Breast epithelium (tissue), 3 donors: ENCODE measurements around the gene MAGIX.
"Not testable (repeated sequence)": the region's sequence is repeated elsewhere in the genome, so short reads cannot be mapped to it uniquely, and the experiment has no call there.

Experiments
- CTCF ChIP-seq, 3 donors: fragments of 450-650 bp; IDR thresholded peaks; one replicate each; pipeline ENCODE4 v1.5.1; 2016 to 2017; ENCODE audit warnings: antibody characterized with exemption in 3 of 3, mild to moderate bottlenecking in 3 of 3, moderate library complexity in 3 of 3
- POLR2AphosphoS5 ChIP-seq, 3 donors: sonication (generic); formaldehyde crosslinking; IDR thresholded peaks; one replicate each; pipeline ENCODE4 v1.6.1; 2017; ENCODE audit warnings: antibody characterized with exemption in 3 of 3

GRCh38 chrX:49173544-49173943 lies 11.0 kb downstream of the MAGIX start:
- not testable (repeated sequence) for TF ChIP-seq CTCF, POLR2AphosphoS5 (IDR thresholded peaks at IDR 0.05)
